ENCODE results near the gene FSHR. TPM values are rescaled to one million over a fixed set of nuclear protein-coding genes. Genes with fewer than 3 reads are reported as not detected.

Gene FSHR
- total and polyA plus RNA-seq, 9 donors: 0.22 to 4.0 (median 1.8) TPM

- Histone ChIP-seq H3K27me3 (no peaks in the 10 kb centered on the region), H3K4me3 (no peak overlapping the region), H3K4me1 (ENCODE audit: insufficient read depth) (peaks cover 6% of the 10 kb centered on the region), H3K27ac (no peak overlapping the region), H3K9me3 (no peaks in the 10 kb centered on the region), H3K36me3 (no peaks in the 10 kb centered on the region)
- intact Hi-C loops (cut with DNase I): no loop called here
- TF ChIP-seq EP300 (IDR thresholded peaks at IDR 0.05): no peak
- TF ChIP-seq CTCF (IDR thresholded peaks at IDR 0.05): no peak
- TF ChIP-seq POLR2A (IDR thresholded peaks at IDR 0.05): no peak
- 10 to 36% (median 16%) methylated on average over 1 of the region's 1 CpG for WGBS, 3 donors
- DNase-seq: no peak
These were observed 10.4 kb upstream of the FSHR start for GRCh38 chr2:49164729-49165128.

GRCh38 chr2:49162151-49162550 lies 7.8 kb upstream of the FSHR start:
- no peaks in the 10 kb centered on the region for H3K36me3 ChIP-seq
- TF ChIP-seq POLR2A (IDR thresholded peaks at IDR 0.05) (no peak), CTCF (IDR thresholded peaks at IDR 0.05) (no peak), EP300 (IDR thresholded peaks at IDR 0.05) (no peak)
- H3K27ac ChIP-seq: no peak overlapping the region
- WGBS, 3 donors: 84 to 91% (median 88%) methylated on average over 1 of the region's 1 CpG
- peaks cover 6% of the 10 kb centered on the region for H3K4me1 ChIP-seq (ENCODE audit: insufficient read depth)
- H3K27me3 ChIP-seq: no peaks in the 10 kb centered on the region
- H3K4me3 ChIP-seq: no peak overlapping the region
- intact Hi-C loops (cut with DNase I): no loop called here
- H3K9me3 ChIP-seq: no peaks in the 10 kb centered on the region
- DNase-seq: no peak

- H3K36me3 ChIP-seq: no peaks in the 10 kb centered on the region
- no peak for DNase-seq
- H3K4me3 ChIP-seq: no peak overlapping the region
- TF ChIP-seq POLR2A (IDR thresholded peaks at IDR 0.05): no peak
- TF ChIP-seq CTCF (IDR thresholded peaks at IDR 0.05): no peak
- no peak for TF ChIP-seq EP300 (IDR thresholded peaks at IDR 0.05)
- intact Hi-C loops (cut with DNase I): no loop called here
- H3K9me3 ChIP-seq: no peaks in the 10 kb centered on the region
- WGBS, 3 donors: 73 to 77% (median 76%) methylated on average over 7 of the region's 7 CpGs
- H3K27me3 ChIP-seq: no peaks in the 10 kb centered on the region
- H3K4me1 ChIP-seq (ENCODE audit: insufficient read depth): peaks cover 2% of the 10 kb centered on the region
- H3K27ac ChIP-seq: no peak overlapping the region
These were observed 576 bp upstream of the FSHR start for GRCh38 chr2:49154891-49155290.

DNA sequence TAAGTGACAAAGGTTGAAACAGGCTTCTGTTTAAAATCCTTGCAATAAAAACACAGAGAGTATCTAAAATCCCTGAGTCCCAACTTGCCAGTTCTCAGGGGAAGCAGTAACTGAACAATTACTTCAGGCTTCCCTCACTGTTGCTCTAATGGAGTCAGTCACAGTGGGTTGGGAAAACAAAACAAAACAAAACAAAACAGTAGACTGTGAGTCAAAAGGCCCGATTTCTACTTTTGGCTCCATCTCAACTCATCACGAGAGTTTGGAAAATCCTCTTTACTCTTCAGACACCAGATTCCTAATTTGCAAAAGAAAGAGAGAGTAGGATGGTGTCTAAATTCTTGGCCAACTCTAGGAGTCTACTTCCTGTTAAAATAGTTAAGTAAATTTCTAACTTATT lies 1.1 kb downstream of the FSHR start:
- no peaks in the 10 kb centered on the region for H3K27me3 ChIP-seq
- no peaks in the 10 kb centered on the region for H3K36me3 ChIP-seq
- intact Hi-C loops (cut with DNase I): no loop called here
- H3K4me1 ChIP-seq (ENCODE audit: insufficient read depth): peaks cover 2% of the 10 kb centered on the region
- H3K4me3 ChIP-seq: no peak overlapping the region
- no peak overlapping the region for H3K27ac ChIP-seq
- no peak for DNase-seq
- TF ChIP-seq EP300 (IDR thresholded peaks at IDR 0.05): no peak
- no peak for TF ChIP-seq CTCF (IDR thresholded peaks at IDR 0.05)
- TF ChIP-seq POLR2A (IDR thresholded peaks at IDR 0.05): no peak
- H3K9me3 ChIP-seq: no peaks in the 10 kb centered on the region
- whole genome bisulfite sequencing, 3 donors: 4 to 10% (median 8%) methylated on average over 2 of the region's 2 CpGs

- Histone ChIP-seq H3K4me1 (ENCODE audit: insufficient read depth) (peaks cover 2% of the 10 kb centered on the region), H3K27me3 (no peaks in the 10 kb centered on the region), H3K36me3 (no peaks in the 10 kb centered on the region), H3K4me3 (no peak overlapping the region), H3K9me3 (no peaks in the 10 kb centered on the region), H3K27ac (no peak overlapping the region)
- intact Hi-C loops (cut with DNase I): no loop called here
- TF ChIP-seq CTCF (IDR thresholded peaks at IDR 0.05) (no peak), EP300 (IDR thresholded peaks at IDR 0.05) (no peak)
- no peak for DNase-seq
These were observed 1.5 kb downstream of the FSHR start for GRCh38 chr2:49152824-49153223.
